GM12865 (cell line): ENCODE data around the gene CA7.

Experiments
- DNase-seq: peaks from one replicate; pipeline ENCODE4 v3.0.0; 2010; ENCODE audit warnings: low read depth
- H3K4me3 ChIP-seq: 2 replicates; pipeline ENCODE4 v1.5.1; 2011; ENCODE audit warnings: mild to moderate bottlenecking, low read depth, low read length, control low read depth
- CTCF ChIP-seq: IDR thresholded peaks from 2 replicates; pipeline ENCODE4 v1.5.1; 2011; ENCODE audit warnings: low read length, control low read depth, low read depth, inconsistent platforms; ENCODE audit not compliant: insufficient read depth; ENCODE audit errors: missing control alignments

CA7 gene

GRCh38 chr16:66845791-66846221 is 1.6 kb downstream of the CA7 start:
- no peak for DNase-seq
- H3K4me3 ChIP-seq: no peak overlapping the region
- no peak for TF ChIP-seq CTCF

GRCh38 chr16:66846266-66846665 is 2.1 kb downstream of the CA7 start:
- no peak overlapping the region for H3K4me3 ChIP-seq
- TF ChIP-seq CTCF: no peak
- DNase-seq: peak; percentile 22

GRCh38 chr16:66846831-66847230 is 2.6 kb downstream of the CA7 start:
- DNase-seq: no peak
- no peak for TF ChIP-seq CTCF
- H3K4me3 ChIP-seq: no peak overlapping the region

- no peak for TF ChIP-seq CTCF
- H3K4me3 ChIP-seq: no peak overlapping the region
- DNase-seq: no peak
These were observed 3.4 kb downstream of the CA7 start for GRCh38 chr16:66847533-66848067.

GRCh38 chr16:66848172-66848571 is 4.0 kb downstream of the CA7 start:
- DNase-seq: no peak
- TF ChIP-seq CTCF: no peak
- no peak overlapping the region for H3K4me3 ChIP-seq

GRCh38 chr16:66849021-66849420 is 4.8 kb downstream of the CA7 start:
- no peak overlapping the region for H3K4me3 ChIP-seq
- no peak for TF ChIP-seq CTCF
- DNase-seq: no peak

GRCh38 chr16:66849549-66849948 is 5.3 kb downstream of the CA7 start:
- H3K4me3 ChIP-seq: no peak overlapping the region
- no peak for TF ChIP-seq CTCF
- DNase-seq: no peak
